HepG2 (cell line): ENCODE results near the gene TTPAL. TPM values are rescaled to one million over a fixed set of nuclear protein-coding genes. Genes with fewer than 3 reads are reported as not detected.

Source experiments
- AGO2 ChIP-seq: fragments of 200-400 bp; formaldehyde crosslinking; optimal IDR thresholded peaks from 2 replicates; pipeline ENCODE3; 2017; ENCODE audit warnings: mild to moderate bottlenecking, low read depth, low read length, moderate library complexity
- ELF3 ChIP-seq: IDR thresholded peaks from 2 replicates; pipeline ENCODE4 v1.6.1; 2016; ENCODE audit warnings: missing genetic modification reagents, missing compliant biosample characterization
- ELF4 ChIP-seq: sonication (generic); formaldehyde crosslinking; IDR thresholded peaks from 2 replicates; pipeline ENCODE4 v1.5.0; 2020; ENCODE audit warnings: missing genetic modification reagents, mild to moderate bottlenecking, moderate library complexity, borderline replicate concordance
- HHEX ChIP-seq: IDR thresholded peaks from 2 replicates; pipeline ENCODE4 v1.6.1; 2016; ENCODE audit warnings: control low read depth
- MIXL1 ChIP-seq: IDR thresholded peaks from 2 replicates; pipeline ENCODE4 v1.6.1; 2016
- NCOA2 ChIP-seq: sonication (generic); formaldehyde crosslinking; IDR thresholded peaks from 2 replicates; pipeline ENCODE4 v1.8.0; 2022; ENCODE audit warnings: inconsistent platforms
- PCBP2 ChIP-seq: fragments of 200-400 bp; formaldehyde crosslinking; optimal IDR thresholded peaks from 2 replicates; pipeline ENCODE3; 2018; ENCODE audit warnings: low read length, low read depth; ENCODE audit not compliant: poor library complexity, severe bottlenecking
- PHF20 ChIP-seq: sonication (generic); formaldehyde crosslinking; IDR thresholded peaks from 2 replicates; pipeline ENCODE4 v1.5.0; 2020; ENCODE audit warnings: mild to moderate bottlenecking, missing genetic modification reagents
- RBAK ChIP-seq: sonication (generic); formaldehyde crosslinking; IDR thresholded peaks from 2 replicates; pipeline ENCODE4 v1.5.1; 2020; ENCODE audit warnings: mild to moderate bottlenecking, missing genetic modification reagents
- ZNF101 ChIP-seq: sonication (generic); formaldehyde crosslinking; IDR thresholded peaks from 2 replicates; pipeline ENCODE4 v1.4.0; 2020; ENCODE audit warnings: mild to moderate bottlenecking, low read depth, missing genetic modification reagents, borderline replicate concordance
- ZNF383 ChIP-seq: sonication (generic); formaldehyde crosslinking; IDR thresholded peaks from 2 replicates; pipeline ENCODE4 v1.4.0; 2020; ENCODE audit warnings: missing genetic modification reagents, mild to moderate bottlenecking, borderline replicate concordance
- ZNF678 ChIP-seq: sonication (generic); formaldehyde crosslinking; IDR thresholded peaks from 2 replicates; pipeline ENCODE4 v1.4.0; 2020; ENCODE audit warnings: mild to moderate bottlenecking, missing genetic modification reagents
- ZNF781 ChIP-seq: sonication (generic); formaldehyde crosslinking; IDR thresholded peaks from 2 replicates; pipeline ENCODE4 v1.5.1; 2020; ENCODE audit warnings: borderline replicate concordance, mild to moderate bottlenecking, missing genetic modification reagents; ENCODE audit errors: not compliant biosample characterization
- polyA plus RNA-seq, 8 experiments: library from polyadenylated mRNA; depleted of rRNA in 3 of 8; stranded (reverse) in 7 of 8; unstranded in 1 of 8; fragments of >200 nt; fragmentation: Illumina TruSeq in 4 of 8; extraction: Trizol in 4 of 8; gene quantifications; 2 replicates each; pipeline versions ENCODE4 v1.2.1 to v1.2.3, GENCODE V29; 2011 to 2016; ENCODE audit warnings: low read depth in 4 of 8, missing spikeins in 1 of 8, mixed read lengths in 1 of 8; ENCODE audit not compliant: insufficient read depth in 1 of 8
- total RNA-seq, 5 experiments: library from RNA; depleted of rRNA; stranded (reverse); fragments of >200 nt; fragmentation: Illumina TruSeq; extraction: Trizol; gene quantifications; 2 replicates each; pipeline ENCODE4 v1.2.3, GENCODE V29; 2016; ENCODE audit warnings: low read depth in 1 of 5
- TF ChIP-seq, protein P1 (sequence below): sonication (generic); formaldehyde crosslinking; IDR thresholded peaks from 2 replicates; pipeline ENCODE4 v1.4.0; 2020; ENCODE audit warnings: mild to moderate bottlenecking, missing genetic modification reagents
- TF ChIP-seq, protein P2 (sequence below): sonication (generic); formaldehyde crosslinking; IDR thresholded peaks from 2 replicates; pipeline ENCODE4 v1.4.0; 2020; ENCODE audit warnings: missing genetic modification reagents, borderline replicate concordance
- TF ChIP-seq, protein P3 (sequence below): sonication (generic); formaldehyde crosslinking; IDR thresholded peaks from 2 replicates; pipeline ENCODE4 v1.5.0; 2020; ENCODE audit warnings: missing genetic modification reagents

The TTPAL gene
- total and polyA plus RNA-seq, 2 of the 13 experiments (the other 11 are each of a cell fraction or from before 2014, with no cell fraction given): 4.3 to 18.8 TPM

DNA sequence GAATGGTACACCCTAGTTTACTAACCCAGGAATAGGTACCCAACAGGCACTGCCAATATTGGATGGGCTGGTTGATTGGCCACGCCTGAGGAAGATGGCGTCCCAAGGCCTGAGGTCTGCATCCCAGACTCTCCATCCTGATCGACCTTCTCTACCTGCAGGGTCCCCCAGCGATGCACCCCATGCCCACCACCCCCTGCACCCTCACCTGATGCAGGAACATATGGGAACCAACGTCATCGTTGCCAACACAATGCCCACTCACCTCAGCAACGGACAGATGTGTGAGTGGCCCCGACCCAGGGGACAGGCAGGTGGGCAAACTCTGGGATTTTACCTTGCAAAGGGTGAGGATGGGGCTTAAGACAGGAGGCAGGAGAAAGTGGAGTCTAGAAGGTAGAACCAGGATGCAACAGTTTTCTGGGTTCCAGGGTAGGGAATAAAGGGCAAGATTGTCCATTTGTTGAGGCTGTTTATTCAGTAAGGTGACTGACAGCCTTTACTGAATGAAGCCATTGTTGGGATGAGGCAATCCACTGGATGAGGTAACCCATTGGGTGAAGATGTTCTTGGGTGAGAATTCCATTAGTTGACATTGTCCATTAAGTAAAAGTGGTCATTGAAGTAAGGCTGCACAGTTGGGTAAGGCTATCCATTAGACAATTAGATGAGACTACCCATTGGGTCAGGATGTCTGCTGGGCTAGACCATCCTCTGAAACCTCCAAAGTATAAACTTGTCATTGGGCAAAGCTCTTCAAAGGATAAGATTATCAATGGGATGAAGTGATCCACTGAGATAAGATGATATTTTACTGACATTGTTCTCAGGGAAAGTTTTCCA, 47.3 kb upstream of the TTPAL start (continued):
- TF ChIP-seq, protein P1, sequence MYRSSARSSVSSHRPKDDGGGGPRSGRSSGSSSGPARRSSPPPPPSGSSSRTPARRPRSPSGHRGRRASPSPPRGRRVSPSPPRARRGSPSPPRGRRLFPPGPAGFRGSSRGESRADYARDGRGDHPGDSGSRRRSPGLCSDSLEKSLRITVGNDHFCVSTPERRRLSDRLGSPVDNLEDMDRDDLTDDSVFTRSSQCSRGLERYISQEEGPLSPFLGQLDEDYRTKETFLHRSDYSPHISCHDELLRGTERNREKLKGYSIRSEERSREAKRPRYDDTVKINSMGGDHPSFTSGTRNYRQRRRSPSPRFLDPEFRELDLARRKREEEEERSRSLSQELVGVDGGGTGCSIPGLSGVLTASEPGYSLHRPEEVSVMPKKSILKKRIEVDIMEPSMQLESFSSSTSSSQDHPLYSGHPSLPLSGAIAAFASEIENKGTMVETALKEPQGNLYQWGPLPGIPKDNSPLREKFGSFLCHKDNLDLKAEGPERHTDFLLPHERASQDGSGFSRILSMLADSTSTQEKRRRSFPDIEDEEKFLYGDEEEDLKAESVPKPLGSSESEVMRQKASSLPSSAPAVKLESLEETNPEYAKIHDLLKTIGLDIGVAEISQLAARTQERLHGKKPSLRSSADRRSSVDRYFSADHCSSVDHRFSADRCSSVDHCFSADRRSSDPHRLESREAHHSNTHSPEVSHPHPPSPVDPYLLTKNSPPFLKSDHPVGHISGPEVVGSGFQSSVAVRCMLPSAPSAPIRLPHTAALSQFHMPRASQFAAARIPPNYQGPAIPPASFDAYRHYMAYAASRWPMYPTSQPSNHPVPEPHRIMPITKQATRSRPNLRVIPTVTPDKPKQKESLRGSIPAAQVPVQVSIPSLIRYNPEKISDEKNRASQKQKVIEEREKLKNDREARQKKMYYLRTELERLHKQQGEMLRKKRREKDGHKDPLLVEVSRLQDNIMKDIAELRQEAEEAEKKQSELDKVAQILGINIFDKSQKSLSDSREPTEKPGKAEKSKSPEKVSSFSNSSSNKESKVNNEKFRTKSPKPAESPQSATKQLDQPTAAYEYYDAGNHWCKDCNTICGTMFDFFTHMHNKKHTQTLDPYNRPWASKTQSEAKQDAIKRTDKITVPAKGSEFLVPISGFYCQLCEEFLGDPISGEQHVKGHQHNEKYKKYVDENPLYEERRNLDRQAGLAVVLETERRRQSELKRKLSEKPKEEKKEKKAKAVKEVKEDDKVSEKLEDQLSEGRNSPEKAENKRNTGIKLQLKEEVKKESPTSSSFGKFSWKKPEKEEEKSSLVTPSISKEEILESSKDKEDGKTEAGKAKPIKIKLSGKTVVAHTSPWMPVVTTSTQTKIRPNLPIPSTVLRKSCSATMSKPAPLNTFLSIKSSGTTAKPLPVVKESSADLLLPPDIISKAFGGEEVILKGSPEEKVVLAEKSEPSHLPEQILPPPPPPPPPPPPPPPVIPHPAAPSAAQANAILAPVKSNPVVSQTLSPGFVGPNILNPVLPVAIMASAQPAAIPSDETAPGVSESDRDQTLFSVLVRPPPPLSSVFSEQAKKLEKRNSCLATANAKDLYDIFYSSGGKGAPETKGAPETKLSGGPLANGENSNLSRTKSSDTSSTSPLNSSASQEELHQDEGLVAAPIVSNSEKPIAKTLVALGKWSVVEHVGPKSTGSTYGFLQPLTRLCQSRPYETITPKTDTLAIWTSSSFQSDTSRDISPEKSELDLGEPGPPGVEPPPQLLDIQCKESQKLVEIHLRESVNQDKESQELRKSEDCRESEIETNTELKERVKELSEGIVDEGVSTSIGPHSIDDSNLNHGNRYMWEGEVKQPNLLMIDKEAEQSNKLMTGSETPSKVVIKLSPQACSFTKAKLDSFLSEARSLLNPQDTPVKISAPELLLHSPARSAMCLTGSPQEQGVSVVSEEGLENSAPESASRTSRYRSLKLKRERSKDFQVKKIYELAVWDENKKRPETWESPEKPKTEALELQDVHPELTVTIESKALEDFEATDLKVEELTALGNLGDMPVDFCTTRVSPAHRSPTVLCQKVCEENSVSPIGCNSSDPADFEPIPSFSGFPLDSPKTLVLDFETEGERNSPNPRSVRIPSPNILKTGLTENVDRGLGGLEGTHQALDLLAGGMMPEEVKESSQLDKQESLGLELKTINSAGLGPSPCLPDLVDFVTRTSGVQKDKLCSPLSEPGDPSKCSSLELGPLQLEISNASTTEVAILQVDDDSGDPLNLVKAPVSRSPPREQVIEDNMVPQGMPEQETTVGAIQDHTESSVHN: peak; percentile 59
- TF ChIP-seq RBAK (no peak), AGO2 (peak; percentile 76), ZNF383 (CRISPR knock-in tag) (peak; percentile 74; the same call in 1 of the 2 replicates), HHEX (peak; percentile 68), ELF3 (CRISPR knock-in tag) (peak; percentile 96), NCOA2 (peak; percentile 96), ZNF781 (CRISPR knock-in tag) (no peak), ZNF678 (CRISPR knock-in tag) (0 out of 2 replicates have a peak, but pooled peaks have one; percentile 81), ZNF101 (CRISPR knock-in tag) (0 out of 2 replicates have a peak, but pooled peaks have one; percentile 20), ELF4 (no peak), PHF20 (CRISPR knock-in tag) (no peak), MIXL1 (peak; percentile 92), PCBP2 (no peak)
- TF ChIP-seq, protein P2, sequence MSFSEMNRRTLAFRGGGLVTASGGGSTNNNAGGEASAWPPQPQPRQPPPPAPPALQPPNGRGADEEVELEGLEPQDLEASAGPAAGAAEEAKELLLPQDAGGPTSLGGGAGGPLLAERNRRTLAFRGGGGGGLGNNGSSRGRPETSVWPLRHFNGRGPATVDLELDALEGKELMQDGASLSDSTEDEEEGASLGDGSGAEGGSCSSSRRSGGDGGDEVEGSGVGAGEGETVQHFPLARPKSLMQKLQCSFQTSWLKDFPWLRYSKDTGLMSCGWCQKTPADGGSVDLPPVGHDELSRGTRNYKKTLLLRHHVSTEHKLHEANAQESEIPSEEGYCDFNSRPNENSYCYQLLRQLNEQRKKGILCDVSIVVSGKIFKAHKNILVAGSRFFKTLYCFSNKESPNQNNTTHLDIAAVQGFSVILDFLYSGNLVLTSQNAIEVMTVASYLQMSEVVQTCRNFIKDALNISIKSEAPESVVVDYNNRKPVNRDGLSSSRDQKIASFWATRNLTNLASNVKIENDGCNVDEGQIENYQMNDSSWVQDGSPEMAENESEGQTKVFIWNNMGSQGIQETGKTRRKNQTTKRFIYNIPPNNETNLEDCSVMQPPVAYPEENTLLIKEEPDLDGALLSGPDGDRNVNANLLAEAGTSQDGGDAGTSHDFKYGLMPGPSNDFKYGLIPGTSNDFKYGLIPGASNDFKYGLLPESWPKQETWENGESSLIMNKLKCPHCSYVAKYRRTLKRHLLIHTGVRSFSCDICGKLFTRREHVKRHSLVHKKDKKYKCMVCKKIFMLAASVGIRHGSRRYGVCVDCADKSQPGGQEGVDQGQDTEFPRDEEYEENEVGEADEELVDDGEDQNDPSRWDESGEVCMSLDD (CRISPR knock-in tag): peak; percentile 98
- TF ChIP-seq, protein P3, sequence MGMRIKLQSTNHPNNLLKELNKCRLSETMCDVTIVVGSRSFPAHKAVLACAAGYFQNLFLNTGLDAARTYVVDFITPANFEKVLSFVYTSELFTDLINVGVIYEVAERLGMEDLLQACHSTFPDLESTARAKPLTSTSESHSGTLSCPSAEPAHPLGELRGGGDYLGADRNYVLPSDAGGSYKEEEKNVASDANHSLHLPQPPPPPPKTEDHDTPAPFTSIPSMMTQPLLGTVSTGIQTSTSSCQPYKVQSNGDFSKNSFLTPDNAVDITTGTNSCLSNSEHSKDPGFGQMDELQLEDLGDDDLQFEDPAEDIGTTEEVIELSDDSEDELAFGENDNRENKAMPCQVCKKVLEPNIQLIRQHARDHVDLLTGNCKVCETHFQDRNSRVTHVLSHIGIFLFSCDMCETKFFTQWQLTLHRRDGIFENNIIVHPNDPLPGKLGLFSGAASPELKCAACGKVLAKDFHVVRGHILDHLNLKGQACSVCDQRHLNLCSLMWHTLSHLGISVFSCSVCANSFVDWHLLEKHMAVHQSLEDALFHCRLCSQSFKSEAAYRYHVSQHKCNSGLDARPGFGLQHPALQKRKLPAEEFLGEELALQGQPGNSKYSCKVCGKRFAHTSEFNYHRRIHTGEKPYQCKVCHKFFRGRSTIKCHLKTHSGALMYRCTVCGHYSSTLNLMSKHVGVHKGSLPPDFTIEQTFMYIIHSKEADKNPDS (CRISPR knock-in tag): no peak
